A673 (cell line): ENCODE data around the gene PELO. TPM values are rescaled to one million over a fixed set of nuclear protein-coding genes. Genes with fewer than 3 reads are reported as not detected.

Experiments
- BruUV-seq: library from RNA; stranded (reverse); fragments of 400-500 nt; replicated peaks from 2 replicates; lab custom pipeline; 2021; lab: Mats Ljungman, UMichigan
- CTCF ChIA-PET: fragments of 300-600 bp; sonication (Branson Sonifier 250); formaldehyde crosslinking; loops from one replicate; lab custom pipeline; 2022; ENCODE audit warnings: antibody characterized with exemption; lab: Charles Lee
- POLR2A ChIA-PET: fragments of 300-600 bp; sonication (Branson Sonifier 250); formaldehyde crosslinking; loops from one replicate; lab custom pipeline; 2022; ENCODE audit warnings: antibody characterized with exemption; ENCODE audit not compliant: low non-redundant PET; lab: Charles Lee
- DNase-seq: peaks from one replicate; pipeline ENCODE4 v3.0.0-alpha.2; 2015; ENCODE audit warnings: low spot score
- H3K27ac ChIP-seq: fragments of 200-600 bp; sonication (generic); 2 replicates; pipeline ENCODE4 v1.5.1; 2016; ENCODE audit warnings: mixed run types, low read depth, mild to moderate bottlenecking, mixed read lengths, antibody characterized with exemption, low read length; ENCODE audit not compliant: poor library complexity, severe bottlenecking
- H3K27me3 ChIP-seq: fragments of 200-600 bp; sonication (generic); replicated peaks from 2 replicates; pipeline ENCODE4 v1.6.1; 2017; ENCODE audit warnings: mixed run types, low read depth, mild to moderate bottlenecking, mixed read lengths, antibody characterized with exemption, low read length; ENCODE audit not compliant: insufficient read depth, poor library complexity
- H3K36me3 ChIP-seq: fragments of 200-600 bp; sonication (generic); 2 replicates; pipeline ENCODE4 v1.6.1; 2016; ENCODE audit warnings: mixed run types, mild to moderate bottlenecking, mixed read lengths, antibody characterized with exemption, low read length; ENCODE audit not compliant: insufficient read depth, poor library complexity, severe bottlenecking
- H3K4me1 ChIP-seq: fragments of 200-600 bp; sonication (generic); 2 replicates; pipeline ENCODE4 v1.6.1; 2017; ENCODE audit warnings: mixed run types, mild to moderate bottlenecking, mixed read lengths, antibody characterized with exemption, low read length; ENCODE audit not compliant: insufficient read depth, poor library complexity, severe bottlenecking
- H3K4me3 ChIP-seq: fragments of 200-600 bp; sonication (generic); 2 replicates; pipeline ENCODE4 v1.5.1; 2016; ENCODE audit warnings: low read depth, mixed run types, mild to moderate bottlenecking, mixed read lengths, low read length; ENCODE audit not compliant: poor library complexity, severe bottlenecking
- H3K9me3 ChIP-seq: fragments of 200-600 bp; sonication (generic); 2 replicates; pipeline ENCODE4 v1.6.1; 2016; ENCODE audit warnings: mixed run types, low read depth, mild to moderate bottlenecking, mixed read lengths, antibody characterized with exemption, low read length; ENCODE audit not compliant: poor library complexity, severe bottlenecking
- CTCF ChIP-seq: fragments of 300-800, 200-600 bp; sonication (generic); conservative IDR thresholded peaks from 2 replicates; pipeline ENCODE4 v1.5.1; 2017; ENCODE audit warnings: low read depth, mild to moderate bottlenecking, antibody characterized with exemption, low read length, moderate library complexity, mixed read lengths
- EZH2 ChIP-seq: fragments of 200-600 bp; sonication (generic); IDR thresholded peaks from 2 replicates; pipeline ENCODE4 v1.6.1; 2017; ENCODE audit warnings: borderline replicate concordance, low read depth, mild to moderate bottlenecking, mixed read lengths, antibody characterized with exemption, low read length; ENCODE audit not compliant: poor library complexity, severe bottlenecking
- intact Hi-C: fragments of 100-400 bp; cut with micrococcal nuclease; formaldehyde crosslinking; loops from one replicate; pipeline ENCODE4 v1.10.0; 2022; ENCODE audit not compliant: unreplicated experiment
- total RNA-seq: library from RNA; stranded (reverse); gene quantifications from 2 replicates; pipeline ENCODE4 v1.2.3, GENCODE V29; 2021

The PELO gene
- total RNA-seq, 1 experiment from 2014 or later, result 20.3 TPM

GRCh38 chr5:52822437-52822836 is 34.7 kb downstream of the PELO start:
- H3K27ac ChIP-seq, result no peak overlapping the region
- peak; percentile 76 for DNase-seq
- H3K27me3 ChIP-seq, result no peaks in the 10 kb centered on the region
- no TSS peak for BruUV-seq
- TF ChIP-seq CTCF (no peak), EZH2 (no peak)
- H3K4me1 ChIP-seq, result peaks cover 13% of the 10 kb centered on the region
- intact Hi-C loops, result no loop called here
- no peaks in the 10 kb centered on the region for H3K9me3 ChIP-seq
- no peaks in the 10 kb centered on the region for H3K36me3 ChIP-seq
- ChIA-PET CTCF (no interaction called here), POLR2A (interaction anchor here (0.6 kb wide), 1 partner anchor 19 kb away, joined by 4 read pairs; no protein-coding TSS in a partner anchor)
- H3K4me3 ChIP-seq, result no peak overlapping the region

- Histone ChIP-seq H3K27ac (no peak overlapping the region), H3K4me1 (peaks cover 13% of the 10 kb centered on the region), H3K9me3 (no peaks in the 10 kb centered on the region), H3K4me3 (no peak overlapping the region), H3K36me3 (no peaks in the 10 kb centered on the region), H3K27me3 (no peaks in the 10 kb centered on the region)
- intact Hi-C loops, result no loop called here
- no TSS peak for BruUV-seq
- DNase-seq, result no peak
- TF ChIP-seq CTCF (no peak), EZH2 (no peak)
- ChIA-PET CTCF (no interaction called here), POLR2A (interaction anchor here (0.8 kb wide), 1 partner anchor 56 kb away, joined by 5 read pairs; no protein-coding TSS in a partner anchor)
Observed at GRCh38 chr5:52824827-52825226, 37.1 kb downstream of the PELO start.

GRCh38 chr5:52825826-52826225 is 38.1 kb downstream of the PELO start:
- POLR2A ChIA-PET, result interaction anchor here (0.8 kb wide), 1 partner anchor 55 kb away, joined by 5 read pairs; no protein-coding TSS in a partner anchor
- CTCF ChIA-PET, result no interaction called here
- BruUV-seq, result no TSS peak
- intact Hi-C loops, result no loop called here
- Histone ChIP-seq H3K27ac (no peak overlapping the region), H3K4me1 (peaks cover 13% of the 10 kb centered on the region), H3K27me3 (no peaks in the 10 kb centered on the region), H3K36me3 (no peaks in the 10 kb centered on the region), H3K9me3 (no peaks in the 10 kb centered on the region), H3K4me3 (no peak overlapping the region)
- DNase-seq, result no peak
- TF ChIP-seq CTCF (no peak), EZH2 (no peak)
